HepG2 (cell line): ENCODE measurements around the gene PHF2.

ENCODE experiments used
- CEBPZ ChIP-seq: IDR thresholded peaks from 2 replicates; pipeline ENCODE4 v1.6.1; 2012; ENCODE audit warnings: low read length, improper control_type of control experiment
- CHD2 ChIP-seq: IDR thresholded peaks from 2 replicates; pipeline ENCODE4 v1.6.1; 2011; ENCODE audit warnings: low read depth, low read length, improper control_type of control experiment
- EP300 ChIP-seq, 3 experiments: sonication (generic) in 1 of 3; formaldehyde crosslinking in 1 of 3; IDR thresholded peaks; 2 replicates each; pipeline versions ENCODE4 v1.5.1 to v1.6.1; 2011 to 2020; ENCODE audit warnings: low read depth in 2 of 3, low read length in 2 of 3, borderline replicate concordance in 1 of 3, improper control_type of control experiment in 1 of 3, mild to moderate bottlenecking in 1 of 3, missing genetic modification reagents in 1 of 3, moderate library complexity in 1 of 3
- GATAD1 ChIP-seq: IDR thresholded peaks from 2 replicates; pipeline ENCODE4 v1.6.1; 2016; ENCODE audit warnings: missing genetic modification reagents, missing compliant biosample characterization
- TRIM22 ChIP-seq: fragments of 450-650 bp; IDR thresholded peaks from 2 replicates; pipeline ENCODE4 v1.6.1; 2017
- ZBTB42 ChIP-seq: sonication (generic); formaldehyde crosslinking; IDR thresholded peaks from 2 replicates; pipeline ENCODE4 v1.5.0; 2020; ENCODE audit warnings: mild to moderate bottlenecking, missing genetic modification reagents
- ZBTB8A ChIP-seq: sonication (generic); formaldehyde crosslinking; IDR thresholded peaks from 2 replicates; pipeline ENCODE4 v1.4.0; 2020; ENCODE audit warnings: mild to moderate bottlenecking, low read depth, missing genetic modification reagents, borderline replicate concordance
- ZC3H13 ChIP-seq: sonication (generic); formaldehyde crosslinking; IDR thresholded peaks from 2 replicates; pipeline ENCODE4 v1.8.1; 2023; ENCODE audit warnings: mild to moderate bottlenecking, missing genetic modification reagents, moderate library complexity
- ZEB1 ChIP-seq: IDR thresholded peaks from 2 replicates; pipeline ENCODE4 v1.6.1; 2012; ENCODE audit warnings: mild to moderate bottlenecking, low read depth, inconsistent platforms; ENCODE audit not compliant: insufficient replicate concordance
- ZNF256 ChIP-seq: sonication (generic); formaldehyde crosslinking; conservative IDR thresholded peaks from 2 replicates; pipeline ENCODE4 v1.4.0; 2020; ENCODE audit warnings: missing genetic modification reagents
- ZNF331 ChIP-seq: sonication (generic); formaldehyde crosslinking; IDR thresholded peaks from 2 replicates; pipeline ENCODE4 v1.4.0; 2020; ENCODE audit warnings: missing genetic modification reagents
- ZNF512 ChIP-seq: sonication (generic); formaldehyde crosslinking; IDR thresholded peaks from 2 replicates; pipeline ENCODE4 v1.4.0; 2020; ENCODE audit warnings: mild to moderate bottlenecking, missing genetic modification reagents
- TF ChIP-seq, protein P1 (sequence below): IDR thresholded peaks from 2 replicates; pipeline ENCODE4 v1.6.1; 2016

DNA sequence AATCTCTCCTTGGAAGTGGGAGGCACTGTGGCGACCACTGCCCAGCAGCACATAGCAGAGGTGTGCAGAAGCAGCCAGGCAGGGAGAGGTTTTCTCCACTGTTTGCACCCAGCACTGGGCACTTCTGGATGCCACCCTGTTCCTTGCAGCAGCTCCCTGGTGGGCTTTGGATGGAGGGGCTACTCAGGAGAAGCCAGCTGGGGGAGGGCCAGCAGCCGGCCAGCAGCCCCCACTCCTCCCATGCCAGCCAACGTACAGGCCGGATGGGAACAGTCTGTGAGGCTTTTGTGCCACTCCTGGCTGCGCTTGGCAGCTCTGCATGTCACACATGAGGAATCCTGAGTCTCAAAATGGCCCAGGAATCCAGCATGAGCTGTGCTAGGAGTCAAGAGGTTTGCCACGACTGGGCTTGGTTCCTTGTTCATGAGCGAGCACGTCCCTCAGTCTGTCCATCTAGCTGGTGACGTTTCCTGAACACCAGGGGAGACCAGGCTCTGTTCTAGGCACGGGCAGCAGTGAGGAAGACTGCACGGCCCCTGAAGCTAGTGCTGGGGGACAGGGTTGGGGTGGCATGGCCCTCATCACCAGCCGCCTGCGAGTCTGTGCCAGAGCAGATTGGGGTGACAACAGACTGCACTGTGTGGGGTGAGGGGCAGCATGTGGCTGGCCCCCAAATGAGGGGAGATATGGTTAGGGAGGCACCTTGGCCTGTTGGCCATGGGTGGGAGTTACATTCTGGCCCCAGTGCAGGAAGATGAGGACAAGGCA, 10.1 kb downstream of the PHF2 start:
- TF ChIP-seq EP300 (IDR thresholded peaks at IDR 0.05; ENCODE audit: low read depth in 2 of 2, low read length in 2 of 2) (no peak), EP300 (CRISPR knock-in tag; IDR thresholded peaks at IDR 0.05; ENCODE audit: borderline replicate concordance) (no peak), ZNF512 (CRISPR knock-in tag) (no peak), TRIM22 (no peak), ZBTB42 (CRISPR knock-in tag) (no peak), ZEB1 (no peak), ZC3H13 (no peak), ZNF256 (CRISPR knock-in tag) (no peak), ZNF331 (CRISPR knock-in tag) (no peak), CEBPZ (no peak), GATAD1 (CRISPR knock-in tag) (no peak), CHD2 (no peak), ZBTB8A (CRISPR knock-in tag) (no peak)
- TF ChIP-seq, protein P1, sequence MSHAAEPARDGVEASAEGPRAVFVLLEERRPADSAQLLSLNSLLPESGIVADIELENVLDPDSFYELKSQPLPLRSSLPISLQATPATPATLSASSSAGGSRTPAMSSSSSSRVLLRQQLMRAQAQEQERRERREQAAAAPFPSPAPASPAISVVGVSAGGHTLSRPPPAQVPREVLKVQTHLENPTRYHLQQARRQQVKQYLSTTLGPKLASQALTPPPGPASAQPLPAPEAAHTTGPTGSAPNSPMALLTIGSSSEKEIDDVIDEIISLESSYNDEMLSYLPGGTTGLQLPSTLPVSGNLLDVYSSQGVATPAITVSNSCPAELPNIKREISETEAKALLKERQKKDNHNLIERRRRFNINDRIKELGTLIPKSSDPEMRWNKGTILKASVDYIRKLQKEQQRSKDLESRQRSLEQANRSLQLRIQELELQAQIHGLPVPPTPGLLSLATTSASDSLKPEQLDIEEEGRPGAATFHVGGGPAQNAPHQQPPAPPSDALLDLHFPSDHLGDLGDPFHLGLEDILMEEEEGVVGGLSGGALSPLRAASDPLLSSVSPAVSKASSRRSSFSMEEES: no peak
